NCI-H2171 (cell line): ENCODE measurements around the gene HOMEZ.

Source experiments
- DNase-seq: peaks from one replicate; lab custom pipeline; 2025; lab: John Stamatoyannopoulos, UW

Gene HOMEZ

GRCh38 chr14:23307687-23308644 lies 22.0 kb upstream of the HOMEZ start:
- no peak for DNase-seq

DNA sequence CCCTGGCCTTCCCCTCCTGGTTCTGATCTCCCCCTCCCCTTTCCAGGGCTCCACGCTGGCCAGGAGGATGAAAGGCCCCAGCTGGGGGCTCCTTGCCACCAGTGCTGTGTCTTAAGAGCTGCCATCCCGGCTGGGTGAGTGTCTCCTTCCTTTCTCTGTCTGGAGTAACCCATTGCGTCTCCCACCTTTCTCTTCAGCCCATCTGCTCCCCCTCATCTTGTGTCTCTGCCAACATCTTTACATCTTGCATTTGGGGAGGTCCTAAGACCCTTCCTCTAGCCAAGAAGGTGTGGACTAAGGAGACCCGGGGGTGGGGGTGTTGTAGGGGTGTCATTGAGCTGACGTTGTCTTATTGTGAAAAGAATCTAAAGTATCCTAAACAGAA lies 21.2 kb upstream of the HOMEZ start:
- DNase-seq, result no peak

DNA sequence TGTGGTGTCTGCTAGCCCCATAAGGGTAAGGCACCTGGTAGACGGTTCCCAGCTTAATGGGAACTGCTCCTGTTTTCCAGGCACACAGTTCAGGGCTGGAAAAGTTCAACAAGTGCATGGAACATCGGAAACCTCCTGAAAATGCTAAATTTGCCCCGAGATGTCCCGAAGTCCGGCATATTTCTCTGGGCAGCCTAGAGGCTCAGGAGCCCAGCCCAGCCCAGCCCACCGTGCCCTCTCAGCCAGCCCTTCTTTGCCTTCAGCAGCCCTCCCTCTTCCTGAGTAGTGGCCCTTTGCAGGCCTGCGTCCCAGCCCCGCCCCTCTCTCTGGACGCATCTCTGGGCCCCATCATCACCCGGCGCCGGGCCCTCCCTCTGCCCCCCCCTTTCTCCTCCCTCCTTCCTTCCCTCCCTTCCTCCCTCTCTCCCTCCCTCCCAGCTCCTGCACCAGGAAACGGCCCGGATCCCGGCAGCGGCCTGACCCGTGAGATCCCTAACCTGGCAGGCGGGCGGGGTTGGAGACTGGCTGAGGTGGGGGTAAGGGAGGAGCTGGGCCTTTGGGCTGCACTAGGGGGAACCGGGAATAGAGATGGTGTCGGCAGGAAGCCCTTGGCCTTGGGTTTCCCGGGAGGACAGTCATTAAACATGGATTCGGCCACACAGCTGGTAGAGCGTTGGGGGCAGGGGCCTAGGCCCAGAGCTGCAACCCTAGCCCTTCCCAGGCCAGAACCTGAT lies 20.6 kb upstream of the HOMEZ start, which contains the start of gene BCL2L2:
BCL2L2 (plus strand) TSS at position 422 of the 734 bp plus-strand sequence. CDS start 935 bp downstream, outside the sequence.
- DNase-seq, result peak; percentile 88

DNA sequence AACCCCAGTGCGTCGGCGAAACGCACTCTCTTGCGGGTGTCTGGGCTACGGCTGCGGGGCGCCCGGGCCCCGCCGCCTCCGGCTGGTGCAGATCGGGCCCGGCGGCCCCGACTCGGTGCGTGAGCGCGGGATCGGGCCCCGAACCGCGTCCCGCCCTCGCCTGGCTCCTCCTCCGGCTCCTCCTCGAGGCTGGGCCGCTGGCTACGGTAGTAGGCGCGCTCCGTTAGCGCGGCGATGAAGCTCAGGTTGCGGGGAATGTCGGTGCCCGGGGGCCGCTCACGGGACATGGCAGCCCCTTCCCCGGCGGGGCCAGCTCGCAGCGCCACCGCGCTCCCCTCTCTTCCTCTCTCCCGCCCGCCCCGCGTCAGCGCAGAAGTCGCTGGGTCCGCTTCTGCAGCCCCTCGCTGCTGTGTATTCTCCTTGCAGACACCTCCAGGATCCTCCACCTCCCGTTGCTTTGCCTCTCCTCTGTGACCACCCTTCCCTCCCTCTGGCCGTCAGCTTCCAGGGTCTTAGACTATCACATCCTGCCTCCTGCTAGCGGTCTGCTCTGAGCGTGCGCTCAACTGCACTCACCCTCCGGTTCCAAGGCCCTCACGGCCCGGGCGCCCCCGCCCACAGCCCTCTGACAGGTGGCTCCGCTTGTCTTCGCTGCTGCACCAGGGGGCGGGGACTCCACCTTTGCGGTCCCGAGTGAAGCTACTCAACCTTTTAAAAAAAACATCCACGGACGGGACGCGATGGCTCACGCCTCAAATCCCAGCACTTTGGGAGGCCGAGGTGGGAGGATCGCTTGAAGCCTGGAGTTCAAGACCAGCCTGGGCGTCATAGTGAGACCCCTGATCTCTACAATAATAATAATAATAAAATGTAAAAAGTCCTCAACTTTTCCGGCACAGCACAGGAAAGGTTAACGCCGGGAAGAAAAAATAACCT lies 16.6 kb upstream of the HOMEZ start, which contains the start of gene PPP1R3E:
PPP1R3E (minus strand) TSS at position 570 of the 936 bp plus-strand sequence; CDS start at position 287, 283 bp downstream.
- DNase-seq, result peak; percentile 83

- peak; percentile 83 for DNase-seq
Observed at GRCh38 chr14:23301969-23302289, 16.0 kb upstream of the HOMEZ start.

DNA sequence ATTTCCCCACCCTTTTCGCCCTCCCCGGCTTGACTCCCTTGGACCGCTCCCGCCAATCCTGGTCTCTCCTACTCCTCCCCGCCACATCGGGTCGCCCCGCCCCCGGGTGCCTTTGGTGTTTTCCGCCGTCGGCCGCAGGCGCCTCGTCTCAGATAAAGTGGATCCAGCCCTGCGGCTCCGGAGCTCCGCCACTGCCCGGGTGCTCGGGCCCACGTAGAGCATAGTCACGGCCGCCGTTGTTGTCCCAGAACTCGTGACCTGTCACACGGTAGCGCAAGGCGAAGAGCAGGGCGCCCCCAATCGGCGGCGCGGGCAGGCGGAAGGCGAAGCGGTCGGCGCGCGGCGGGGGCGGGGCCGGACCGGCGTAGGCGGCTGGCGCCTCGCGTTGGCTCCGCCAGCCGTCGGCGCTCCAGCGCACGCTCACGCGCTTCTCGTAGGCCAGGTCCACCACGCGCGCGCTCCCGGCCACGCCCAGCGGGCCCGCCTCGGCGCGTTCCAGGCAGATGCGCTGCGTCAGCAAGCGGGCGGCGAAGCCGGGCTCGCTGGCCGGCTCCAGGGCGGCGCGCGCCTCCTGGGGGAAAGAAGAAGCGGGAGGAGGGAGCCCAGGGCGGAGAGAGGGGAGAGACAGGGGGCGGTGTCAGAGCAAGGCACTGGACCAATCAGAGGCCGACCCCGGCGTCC lies 15.5 kb upstream of the HOMEZ start:
- peak; percentile 99 for DNase-seq

DNA sequence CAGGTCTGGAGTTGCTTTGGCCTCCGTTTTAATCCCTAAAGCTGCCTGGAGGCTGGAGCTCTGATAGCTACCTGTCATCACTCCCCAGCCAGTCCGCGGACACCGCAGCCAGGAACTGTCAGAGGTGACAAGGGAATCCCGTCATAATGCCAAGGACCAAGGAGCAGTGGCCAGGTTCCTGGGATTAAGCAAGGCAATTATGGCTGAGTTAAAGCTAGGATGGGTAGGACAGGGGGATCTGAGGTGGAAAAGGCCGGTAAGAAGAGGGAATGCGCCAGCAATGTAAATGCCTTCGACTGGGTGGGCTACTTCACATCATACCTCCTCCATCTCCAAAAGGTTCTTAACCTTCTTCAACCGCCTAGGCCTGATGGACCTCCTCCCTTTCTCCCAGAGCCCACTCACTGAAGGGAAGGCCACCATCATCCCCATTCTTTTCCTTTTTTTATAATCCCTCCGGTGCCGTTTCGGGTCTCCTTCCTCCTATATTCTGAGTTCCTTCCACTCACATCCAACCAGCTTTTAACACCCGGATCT lies 14.8 kb upstream of the HOMEZ start:
- no peak for DNase-seq

- no peak for DNase-seq
Observed at GRCh38 chr14:23299986-23300686, 14.2 kb upstream of the HOMEZ start.

GRCh38 chr14:23299211-23299957 lies 13.5 kb upstream of the HOMEZ start:
- no peak for DNase-seq

DNA sequence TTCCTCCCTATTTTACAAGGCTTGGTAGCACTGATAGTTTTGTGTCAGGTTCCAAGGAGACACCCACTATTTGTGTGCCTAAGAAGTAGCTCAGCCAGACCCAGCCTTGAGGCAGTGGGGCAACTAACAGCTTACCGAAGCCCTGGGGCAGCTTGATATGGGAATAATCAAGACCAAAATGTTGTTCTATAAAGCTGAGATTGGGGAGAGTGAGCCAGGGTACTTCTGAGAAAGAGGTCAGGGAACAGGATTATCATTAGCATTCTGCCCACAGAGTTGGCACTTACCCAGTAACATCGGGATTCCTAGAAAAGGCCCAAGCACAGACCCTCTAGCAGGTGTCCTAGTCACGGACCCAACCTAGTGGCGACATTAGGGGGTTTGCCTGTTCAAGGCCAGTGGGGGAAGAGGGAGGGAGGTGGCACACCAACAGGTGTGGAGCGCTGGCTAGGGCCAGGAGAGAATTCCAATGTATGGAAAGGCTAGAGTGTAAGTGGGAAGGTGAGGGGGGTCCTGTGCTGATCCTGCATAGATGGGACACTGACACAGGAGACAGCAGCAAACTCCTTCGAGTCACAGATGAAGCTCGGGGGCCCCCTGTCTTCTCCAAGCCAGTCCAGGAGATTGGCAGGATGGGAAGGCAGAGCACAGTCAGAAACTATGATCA lies 11.8 kb upstream of the HOMEZ start:
- no peak for DNase-seq

DNA sequence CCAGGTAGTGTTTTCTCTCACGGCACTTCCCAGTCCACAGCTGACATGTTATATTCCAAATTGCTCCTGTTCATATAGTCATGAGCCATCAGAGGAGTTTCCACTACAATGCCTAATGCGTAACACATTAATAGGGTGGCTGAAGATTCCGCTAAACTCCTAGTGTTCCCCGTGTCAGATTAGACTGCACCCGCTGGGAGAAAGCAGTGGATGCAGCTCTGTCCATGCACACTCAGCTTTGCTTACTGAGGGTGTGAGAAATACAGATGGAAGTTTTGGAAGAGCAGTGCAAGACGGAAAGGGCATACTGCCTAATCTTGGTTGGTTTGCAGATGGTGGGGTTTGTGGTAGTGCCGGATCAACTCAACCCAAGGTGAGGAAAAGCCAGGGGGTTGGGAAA lies 11.2 kb upstream of the HOMEZ start:
- DNase-seq, result no peak

DNA sequence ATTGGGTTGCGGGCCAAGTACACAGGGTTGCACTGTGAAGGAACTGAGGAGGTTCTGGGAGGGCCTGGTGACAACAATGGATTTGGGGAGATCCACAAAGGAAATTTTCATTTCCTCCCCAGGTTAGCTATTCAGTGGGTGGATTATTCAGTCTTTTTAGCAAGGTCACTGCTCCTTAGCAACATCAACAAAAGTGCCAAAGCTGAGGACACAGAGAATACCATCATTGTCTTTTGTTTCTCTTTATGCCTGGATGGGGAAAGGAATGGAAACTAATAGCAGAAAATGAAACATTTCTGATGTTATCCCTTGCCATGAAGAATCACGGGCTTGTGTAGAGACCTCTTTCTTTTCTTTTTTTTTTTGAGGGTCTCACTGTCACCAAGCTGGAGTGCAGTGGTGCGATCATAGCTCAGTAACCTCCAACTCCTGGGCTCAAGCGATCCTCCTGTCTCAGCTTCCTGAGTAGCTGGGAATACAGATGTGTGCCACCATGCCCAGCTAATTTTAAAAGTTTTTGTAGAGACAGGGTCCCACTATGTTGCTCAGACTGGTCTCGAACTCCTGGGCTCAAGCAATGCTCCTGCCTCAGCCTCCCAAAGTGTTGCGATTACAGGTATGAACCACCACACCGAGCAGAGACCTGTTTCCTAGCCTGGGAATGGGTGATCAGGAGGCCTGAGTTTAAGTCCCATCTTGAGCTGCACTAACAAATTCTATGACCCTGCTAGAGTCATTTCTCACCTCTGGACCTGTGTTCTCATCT lies 10.3 kb upstream of the HOMEZ start:
- no peak for DNase-seq

DNA sequence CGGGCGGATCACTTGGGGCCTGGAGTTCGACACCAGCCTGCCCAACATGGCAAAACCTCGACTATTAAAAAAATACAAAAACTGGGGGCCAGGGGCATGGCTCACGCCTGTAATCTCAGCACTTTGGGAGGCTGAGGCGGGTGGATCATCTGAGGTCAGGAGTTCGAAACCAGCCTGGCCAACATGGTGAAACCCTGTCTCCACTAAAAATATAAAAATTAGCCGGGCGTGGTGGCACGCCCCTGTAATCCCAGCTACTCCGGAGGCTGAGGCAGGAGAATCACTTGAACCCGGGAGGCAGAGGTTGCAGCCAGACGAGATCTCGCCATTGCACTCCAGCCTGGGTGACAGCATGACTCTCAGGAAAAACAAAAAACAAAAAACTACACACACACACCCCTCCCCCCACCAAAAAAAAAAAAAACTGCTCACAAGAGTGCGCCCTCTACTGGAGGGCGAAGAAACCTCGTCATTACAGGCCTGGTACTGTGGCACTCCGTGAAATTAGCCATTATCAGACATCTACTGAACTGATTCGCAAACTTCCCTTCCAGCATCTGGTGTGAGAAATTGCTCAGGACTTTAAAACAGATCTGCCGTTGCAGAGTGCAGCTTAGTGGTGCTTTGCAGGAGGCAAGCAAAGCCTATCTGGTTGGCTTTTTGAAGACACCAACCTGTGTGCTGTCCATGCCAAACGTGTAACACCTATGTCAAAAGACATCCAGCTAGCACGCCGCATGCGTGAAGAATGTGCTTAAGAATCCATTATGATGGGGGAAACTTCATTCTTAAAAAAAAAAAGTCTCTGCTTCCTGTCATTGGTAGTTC lies 9.0 kb upstream of the HOMEZ start:
- peak; percentile 72 for DNase-seq

- DNase-seq, result no peak
Observed at GRCh38 chr14:23286902-23287479, 1.1 kb upstream of the HOMEZ start.

DNA sequence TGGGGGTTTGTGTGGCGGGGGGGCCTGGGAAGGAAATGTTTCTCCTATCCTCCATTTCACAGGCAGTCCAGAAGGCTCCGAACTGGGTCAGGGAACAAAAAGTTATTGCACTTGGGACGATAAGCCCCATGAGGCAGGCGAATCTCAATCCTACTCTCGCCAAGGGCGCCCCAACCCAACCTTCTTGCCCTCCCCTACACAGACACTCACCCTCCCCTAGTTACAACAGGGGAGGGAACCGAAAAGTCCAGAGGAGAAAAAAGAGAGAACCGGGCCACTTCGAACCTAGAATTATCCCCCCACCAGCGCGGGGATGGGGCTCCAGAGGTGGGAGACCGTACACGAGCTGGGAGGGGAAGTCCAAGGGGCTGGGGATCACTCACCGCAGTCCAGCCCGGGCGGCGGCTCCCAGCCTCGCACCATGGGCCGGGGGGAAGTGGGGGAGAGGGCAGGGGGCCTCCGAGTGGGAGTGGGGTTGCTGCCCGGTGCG lies 357 bp downstream of the HOMEZ start:
- DNase-seq, result no peak

DNA sequence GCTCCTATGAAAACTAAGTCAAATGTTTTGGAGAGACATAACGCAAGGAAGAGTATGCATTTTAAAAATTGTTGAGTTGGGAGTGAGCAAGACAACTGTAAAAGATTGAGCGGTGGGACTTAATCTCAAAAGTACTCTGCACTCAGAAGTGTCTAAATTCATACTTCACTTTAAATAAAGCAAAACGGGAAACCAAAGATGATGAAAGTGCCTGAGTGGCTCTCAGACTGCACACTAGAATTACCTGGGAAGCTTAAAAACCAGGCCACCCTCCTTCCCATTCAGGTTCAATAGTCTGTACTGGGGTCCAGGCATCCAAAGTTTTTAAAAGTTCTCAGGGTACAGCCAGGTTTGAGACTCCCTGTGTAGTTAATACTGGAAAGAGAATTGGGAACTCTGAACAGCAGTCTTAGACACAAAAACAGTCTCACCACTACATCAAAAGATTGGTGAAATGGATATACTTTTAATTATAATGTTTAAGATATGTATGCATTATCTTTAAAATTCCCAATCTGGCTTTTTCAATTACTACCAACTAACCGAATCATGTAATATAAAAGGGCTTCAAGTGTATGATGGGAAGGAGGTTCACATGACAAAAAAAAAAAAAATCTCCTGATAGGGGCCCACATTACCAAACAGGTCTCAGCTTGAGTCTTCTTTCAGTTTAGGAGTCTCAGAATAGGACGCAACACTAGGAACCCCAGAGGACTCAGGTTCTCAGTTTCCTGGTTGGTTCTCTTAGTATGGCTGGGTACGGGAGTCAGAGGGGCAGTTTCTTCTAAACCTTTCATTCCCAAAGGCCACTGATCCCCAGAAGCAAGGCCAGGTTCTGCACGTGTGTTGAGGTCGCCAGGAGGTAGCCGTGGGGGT lies 1.0 kb downstream of the HOMEZ start:
- no peak for DNase-seq
